HEK293 (cell line): ENCODE measurements around the gene SCGB3A1.

Experiments used
- KLF16 ChIP-seq: fragments of 450-650 bp; formaldehyde crosslinking; IDR thresholded peaks from 2 replicates; pipeline ENCODE4 v1.5.1; 2017; ENCODE audit warnings: missing biosample characterization, missing genetic modification characterization
- ZNF19 ChIP-seq: fragments of 450-650 bp; formaldehyde crosslinking; IDR thresholded peaks from 2 replicates; pipeline ENCODE4; 2016; ENCODE audit warnings: missing biosample characterization, missing genetic modification characterization, low read depth
- ZNF274 ChIP-seq, 2 experiments: fragments of 200-500 bp in 1 of 2; fragments of 450-650 bp in 1 of 2; sonication (Bioruptor generic) in 1 of 2; formaldehyde crosslinking in 1 of 2; IDR thresholded peaks; 2 replicates each; pipeline versions ENCODE4 v1.5.1 to v1.6.1; 2014 to 2016; ENCODE audit warnings: borderline replicate concordance in 1 of 2, inconsistent platforms in 1 of 2, low read length in 1 of 2, missing biosample characterization in 1 of 2, missing genetic modification characterization in 1 of 2
- ZNF558 ChIP-seq: fragments of 450-650 bp; formaldehyde crosslinking; IDR thresholded peaks from 2 replicates; pipeline ENCODE4 v1.5.1; 2016; ENCODE audit warnings: missing biosample characterization, missing genetic modification characterization
- ZXDB ChIP-seq: fragments of 450-650 bp; formaldehyde crosslinking; IDR thresholded peaks from 2 replicates; pipeline ENCODE4 v1.5.1; 2016; ENCODE audit warnings: missing biosample characterization, missing genetic modification characterization
- TF ChIP-seq, protein P1 (sequence below): fragments of 450-650 bp; formaldehyde crosslinking; IDR thresholded peaks from 2 replicates; pipeline ENCODE4 v1.5.1; 2016; ENCODE audit warnings: missing biosample characterization, missing genetic modification characterization

DNA sequence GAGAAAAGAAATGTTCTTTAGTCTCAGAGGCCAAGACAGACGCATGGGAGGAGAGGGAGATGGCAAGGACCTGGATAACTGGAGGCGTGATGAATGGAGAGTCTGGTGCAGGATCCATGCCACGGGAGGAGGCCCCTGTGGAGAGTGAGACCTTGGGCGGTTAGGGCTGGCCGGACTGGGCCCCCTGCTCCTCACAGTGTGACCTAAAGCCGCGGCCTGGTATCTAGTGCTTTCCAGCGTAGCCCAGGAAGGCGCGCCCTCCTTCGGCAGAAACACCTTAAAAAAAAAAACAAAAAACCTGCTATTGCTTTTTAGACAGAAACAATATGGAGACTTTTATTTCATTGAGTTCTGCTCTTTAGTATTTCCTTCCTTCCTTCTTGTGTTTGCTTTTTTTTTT lies 33.1 kb downstream of the SCGB3A1 start:
- no peak for TF ChIP-seq ZNF274 (IDR thresholded peaks at IDR 0.05; ENCODE audit: low read length)
- TF ChIP-seq ZNF274 (tag by site-specific recombination; IDR thresholded peaks at IDR 0.05; ENCODE audit: borderline replicate concordance) = no peak
- no peak for TF ChIP-seq ZNF558 (tag by site-specific recombination)
- no peak for TF ChIP-seq ZNF19
- TF ChIP-seq KLF16 (tag by site-specific recombination) = no peak
- TF ChIP-seq, protein P1, sequence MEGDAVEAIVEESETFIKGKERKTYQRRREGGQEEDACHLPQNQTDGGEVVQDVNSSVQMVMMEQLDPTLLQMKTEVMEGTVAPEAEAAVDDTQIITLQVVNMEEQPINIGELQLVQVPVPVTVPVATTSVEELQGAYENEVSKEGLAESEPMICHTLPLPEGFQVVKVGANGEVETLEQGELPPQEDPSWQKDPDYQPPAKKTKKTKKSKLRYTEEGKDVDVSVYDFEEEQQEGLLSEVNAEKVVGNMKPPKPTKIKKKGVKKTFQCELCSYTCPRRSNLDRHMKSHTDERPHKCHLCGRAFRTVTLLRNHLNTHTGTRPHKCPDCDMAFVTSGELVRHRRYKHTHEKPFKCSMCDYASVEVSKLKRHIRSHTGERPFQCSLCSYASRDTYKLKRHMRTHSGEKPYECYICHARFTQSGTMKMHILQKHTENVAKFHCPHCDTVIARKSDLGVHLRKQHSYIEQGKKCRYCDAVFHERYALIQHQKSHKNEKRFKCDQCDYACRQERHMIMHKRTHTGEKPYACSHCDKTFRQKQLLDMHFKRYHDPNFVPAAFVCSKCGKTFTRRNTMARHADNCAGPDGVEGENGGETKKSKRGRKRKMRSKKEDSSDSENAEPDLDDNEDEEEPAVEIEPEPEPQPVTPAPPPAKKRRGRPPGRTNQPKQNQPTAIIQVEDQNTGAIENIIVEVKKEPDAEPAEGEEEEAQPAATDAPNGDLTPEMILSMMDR (tag by site-specific recombination) = no peak
- TF ChIP-seq ZXDB (tag by site-specific recombination) = no peak
